ENCODE results near the gene RCBTB1. TPM values are rescaled to one million over a fixed set of nuclear protein-coding genes. Genes with fewer than 3 reads are reported as not detected.

The RCBTB1 gene
- total RNA-seq, 1 experiment from 2014 or later, result 26.1 TPM

- Histone ChIP-seq H4K8ac (replicated peaks; ENCODE audit: insufficient read length, low read depth, low read length) (no peak overlapping the region), H3K4ac (ENCODE audit: low read depth, low read length) (no peak overlapping the region), H3T11ph (ENCODE audit: low read length) (no peak overlapping the region), H3K4me1 (ENCODE audit: insufficient read depth, low read length) (no peaks in the 10 kb centered on the region), H3K9me3 (ENCODE audit: control insufficient read depth, low read depth, low read length) (no peaks in the 10 kb centered on the region), H3K4me2 (ENCODE audit: insufficient read depth, insufficient read length, low read length) (no peak overlapping the region), H3K27ac (ENCODE audit: insufficient read length, low read depth, low read length) (no peak overlapping the region), H4K20me1 (ENCODE audit: control insufficient read depth, insufficient read depth, insufficient read length) (no peaks in the 10 kb centered on the region), H3K79me1 (ENCODE audit: insufficient read depth, low read depth, low read length, poor library complexity, severe bottlenecking) (no peaks in the 10 kb centered on the region), H2BK15ac (ENCODE audit: low read depth, low read length) (no peak overlapping the region), H4K5ac (ENCODE audit: insufficient read length, low read depth, low read length) (no peak overlapping the region), H2AFZ (ENCODE audit: low read length) (no peak overlapping the region), H3K14ac (ENCODE audit: insufficient read depth, low read length) (no peak overlapping the region), H3K18ac (ENCODE audit: insufficient read length, low read depth, low read length) (no peak overlapping the region), H2BK20ac (ENCODE audit: low read depth, low read length, poor library complexity, severe bottlenecking) (no peak overlapping the region), H3K23ac (ENCODE audit: insufficient read length, low read depth, low read length) (no peak overlapping the region), H2BK120ac (ENCODE audit: low read depth, low read length, poor library complexity, severe bottlenecking) (no peak overlapping the region), H3K9ac (ENCODE audit: extremely low read depth, insufficient read length, low read length) (no peak overlapping the region), H3K23me2 (ENCODE audit: insufficient read length, low read depth, low read length, poor library complexity, severe bottlenecking) (no peaks in the 10 kb centered on the region), H4K91ac (ENCODE audit: insufficient read length, low read depth, low read length) (no peak overlapping the region), H2AK5ac (ENCODE audit: insufficient read length, low read length) (no peak overlapping the region), H2BK5ac (ENCODE audit: insufficient read length, low read length) (no peak overlapping the region), H3K56ac (ENCODE audit: insufficient read length, low read depth, low read length) (no peak overlapping the region), H2BK12ac (ENCODE audit: insufficient read length, low read depth, low read length) (no peak overlapping the region), H3K79me2 (ENCODE audit: insufficient read depth, low read length) (no peaks in the 10 kb centered on the region), H3K27me3 (ENCODE audit: insufficient read depth, low read length) (no peaks in the 10 kb centered on the region)
- no peak overlapping the region for H3K4me3 Mint-ChIP-seq
- no peak for TF ChIP-seq CTCF (conservative IDR thresholded peaks at IDR 0.05)
- no peak for DNase-seq
- H3K27me3 Mint-ChIP-seq (ENCODE audit: low read depth), result no peaks in the 10 kb centered on the region; the same call in 1 of the 2 replicates
- no peak overlapping the region for H3K27ac Mint-ChIP-seq
- no peaks in the 10 kb centered on the region; a peak in 1 of 4 replicates for H3K4me1 Mint-ChIP-seq
- H3K36me3 Mint-ChIP-seq (ENCODE audit: insufficient read depth in 1 of 3, low read depth in 3 of 3), result peaks cover 8 to 28% (median 25%) of the 10 kb centered on the region in 3 experiments; a peak in 5 of 7 replicates
- H3K9me3 Mint-ChIP-seq, result no peaks in the 10 kb centered on the region
Observed at GRCh38 chr13:49533011-49533410, 52.3 kb downstream of the RCBTB1 start.

All from H9 (cell line).